CD4-positive, alpha-beta T cell (primary cell): Measurements from ENCODE around the gene CX3CL1. TPM values are rescaled to one million over a fixed set of nuclear protein-coding genes. Genes with fewer than 3 reads are reported as not detected.

Source experiments
- ATAC-seq: fragments of 200-7000 bp; cut with Tn5 transposase; one replicate; pipeline ENCODE4 v1.10.0; 2022; ENCODE audit warnings: mild to moderate bottlenecking; ENCODE audit not compliant: poor library complexity
- CTCF ChIA-PET: fragments of 350-600 bp; sonication (Branson Sonifier 250); formaldehyde crosslinking; loops from one replicate; lab custom pipeline; 2021; ENCODE audit warnings: antibody characterized with exemption, inconsistent platforms; lab: Charles Lee
- POLR2A ChIA-PET: fragments of 350-600 bp; sonication (Branson Sonifier 250); formaldehyde crosslinking; loops from one replicate; lab custom pipeline; 2021; ENCODE audit warnings: antibody characterized with exemption, inconsistent platforms; lab: Charles Lee
- DNase-seq, 14 experiments: peaks; one replicate each; pipeline ENCODE4 v3.0.0-alpha.2; 2013 to 2020; ENCODE audit warnings: mixed read lengths in 2 of 14
- H3K27ac ChIP-seq, 2 donors: one replicate each; pipeline versions ENCODE4 v1.5.1 to v1.7.0; 2013; ENCODE audit warnings: low read length in 2 of 2, low read depth in 1 of 2, mild to moderate bottlenecking in 1 of 2
- H3K27me3 ChIP-seq, 2 experiments: 1 replicate in 1 of 2; 2 replicates in 1 of 2; pipeline versions ENCODE4 v1.6.1 to v1.7.0; 2013; ENCODE audit warnings: low read length in 2 of 2, control low read depth in 1 of 2, mild to moderate bottlenecking in 1 of 2, moderate library complexity in 1 of 2; ENCODE audit not compliant: insufficient read depth in 2 of 2, control insufficient read depth in 1 of 2
- H3K36me3 ChIP-seq: one replicate; pipeline ENCODE4 v1.6.1; 2013; ENCODE audit warnings: low read length, control low read depth; ENCODE audit not compliant: insufficient read depth
- H3K4me1 ChIP-seq: one replicate; pipeline ENCODE4 v1.6.1; 2013; ENCODE audit warnings: low read length, control low read depth; ENCODE audit not compliant: insufficient read depth
- H3K4me3 ChIP-seq: one replicate; pipeline ENCODE4 v1.5.1; 2013; ENCODE audit warnings: mild to moderate bottlenecking, low read length, moderate library complexity
- H3K9me3 ChIP-seq, 2 experiments: 1 replicate in 1 of 2; 2 replicates in 1 of 2; pipeline versions ENCODE4 v1.6.1 to v1.7.0; 2013; ENCODE audit warnings: low read length in 2 of 2, mild to moderate bottlenecking in 2 of 2, control low read depth in 1 of 2, moderate library complexity in 1 of 2; ENCODE audit not compliant: control insufficient read depth in 1 of 2, insufficient read depth in 1 of 2
- H3K27ac Mint-ChIP-seq: one replicate; pipeline ENCODE4 v1.8.0; 2020; ENCODE audit warnings: mixed read lengths
- H3K27me3 Mint-ChIP-seq: one replicate; pipeline ENCODE4 v1.8.0; 2021; ENCODE audit warnings: mixed read lengths
- H3K36me3 Mint-ChIP-seq: one replicate; pipeline ENCODE4 v1.8.0; 2021; ENCODE audit warnings: low read depth, mixed read lengths
- H3K4me1 Mint-ChIP-seq: one replicate; pipeline ENCODE4 v1.8.0; 2021; ENCODE audit warnings: low read depth, mixed read lengths
- H3K4me3 Mint-ChIP-seq: one replicate; pipeline ENCODE4 v1.8.0; 2020; ENCODE audit warnings: mild to moderate bottlenecking, mixed read lengths
- H3K9me3 Mint-ChIP-seq: one replicate; pipeline ENCODE4 v1.8.0; 2020; ENCODE audit warnings: mixed read lengths
- intact Hi-C, 2 experiments: fragments of 100-400 bp; cut with DNase I in 1 of 2; cut with micrococcal nuclease in 1 of 2; formaldehyde crosslinking; loops; one replicate each; pipeline versions ENCODE4 v1.15.1 to v1.9.0; 2023 to 2025; cut with DNase I, micrococcal nuclease
- total RNA-seq, 174 experiments: library from RNA in 2 of 174; stranded (reverse) in 2 of 174; gene quantifications; one replicate each; pipeline ENCODE4 v1.2.3 and lab custom pipeline; 2021 to 2026
- TF ChIP-seq, protein P1 (sequence below): fragments of 200-600 bp; IDR thresholded peaks from one replicate; pipeline ENCODE4 v1.8.0; 2022; ENCODE audit warnings: antibody characterized with exemption, mild to moderate bottlenecking

CX3CL1 gene
- total RNA-seq, 2 experiments from 2014 or later: not detected

DNA sequence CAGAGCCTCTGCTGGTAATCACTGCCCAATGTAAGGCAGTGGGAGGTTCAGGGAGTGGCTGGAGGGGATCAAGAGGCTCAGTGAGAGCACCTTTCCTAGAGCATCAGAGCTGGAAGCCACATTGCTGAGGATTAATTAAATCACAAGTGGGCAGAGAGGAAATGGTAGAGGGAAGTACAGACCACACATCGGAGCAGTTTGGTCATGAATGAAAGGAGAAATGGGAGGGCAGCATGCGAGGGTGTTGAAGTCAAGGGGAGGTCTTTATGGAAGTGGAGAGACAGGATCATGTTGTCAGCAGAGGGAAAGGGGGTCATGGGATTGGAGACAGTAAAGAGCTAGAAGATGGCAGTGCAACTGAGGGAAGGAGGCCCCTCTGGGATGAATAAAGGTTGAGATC, 34.6 kb downstream of the CX3CL1 start:
- Mint-ChIP-seq H3K36me3 (no peaks in the 10 kb centered on the region), H3K4me3 (no peak overlapping the region), H3K9me3 (no peaks in the 10 kb centered on the region), H3K27me3 (no peaks in the 10 kb centered on the region), H3K27ac (no peak overlapping the region), H3K4me1 (no peaks in the 10 kb centered on the region)
- Histone ChIP-seq H3K27ac (no peak overlapping the region), H3K4me3 (no peak overlapping the region), H3K4me1 (no peaks in the 10 kb centered on the region), H3K36me3 (no peaks in the 10 kb centered on the region), H3K27me3 (no peaks in the 10 kb centered on the region), H3K9me3 (no peaks in the 10 kb centered on the region)
- TF ChIP-seq, protein P1, sequence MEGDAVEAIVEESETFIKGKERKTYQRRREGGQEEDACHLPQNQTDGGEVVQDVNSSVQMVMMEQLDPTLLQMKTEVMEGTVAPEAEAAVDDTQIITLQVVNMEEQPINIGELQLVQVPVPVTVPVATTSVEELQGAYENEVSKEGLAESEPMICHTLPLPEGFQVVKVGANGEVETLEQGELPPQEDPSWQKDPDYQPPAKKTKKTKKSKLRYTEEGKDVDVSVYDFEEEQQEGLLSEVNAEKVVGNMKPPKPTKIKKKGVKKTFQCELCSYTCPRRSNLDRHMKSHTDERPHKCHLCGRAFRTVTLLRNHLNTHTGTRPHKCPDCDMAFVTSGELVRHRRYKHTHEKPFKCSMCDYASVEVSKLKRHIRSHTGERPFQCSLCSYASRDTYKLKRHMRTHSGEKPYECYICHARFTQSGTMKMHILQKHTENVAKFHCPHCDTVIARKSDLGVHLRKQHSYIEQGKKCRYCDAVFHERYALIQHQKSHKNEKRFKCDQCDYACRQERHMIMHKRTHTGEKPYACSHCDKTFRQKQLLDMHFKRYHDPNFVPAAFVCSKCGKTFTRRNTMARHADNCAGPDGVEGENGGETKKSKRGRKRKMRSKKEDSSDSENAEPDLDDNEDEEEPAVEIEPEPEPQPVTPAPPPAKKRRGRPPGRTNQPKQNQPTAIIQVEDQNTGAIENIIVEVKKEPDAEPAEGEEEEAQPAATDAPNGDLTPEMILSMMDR: no peak
- intact Hi-C loops: no loop called here
- CTCF ChIA-PET: no interaction called here
- POLR2A ChIA-PET: no interaction called here
- ATAC-seq (no peak), DNase-seq (no peak)

DNA sequence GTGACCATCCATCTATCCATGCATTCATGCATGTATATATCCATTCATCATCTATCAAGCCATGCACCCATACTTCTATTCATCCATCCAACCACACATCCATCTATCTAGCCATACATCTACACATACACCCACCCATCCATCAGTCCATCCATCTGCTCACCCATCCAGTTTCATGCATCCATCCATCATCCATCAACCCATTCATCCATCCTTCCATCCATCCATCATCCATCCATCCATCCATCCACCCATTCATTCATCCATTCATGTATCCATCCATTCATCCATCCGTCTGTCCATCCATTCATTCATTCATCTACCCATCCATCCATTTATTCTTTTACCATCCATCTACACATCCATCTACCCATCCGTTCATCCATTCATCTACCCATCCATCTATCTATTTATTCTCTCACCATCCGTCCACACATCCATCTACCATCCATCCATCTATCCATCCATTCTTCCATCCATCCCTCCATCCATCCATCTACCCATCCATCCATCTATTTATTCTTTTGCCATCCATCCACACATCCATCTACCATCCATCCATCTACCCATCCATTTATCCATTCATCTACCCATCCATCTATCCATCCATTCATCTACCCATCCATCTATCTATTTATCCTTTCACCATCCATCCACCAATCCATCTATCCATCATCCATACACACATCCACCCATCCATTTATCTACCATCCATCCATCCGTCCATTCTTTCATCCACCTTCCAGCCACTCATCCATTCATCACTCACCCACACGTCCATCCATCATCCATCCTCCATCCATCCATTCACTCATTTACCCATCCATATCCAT, 35.4 kb downstream of the CX3CL1 start:
- Mint-ChIP-seq H3K9me3 (no peaks in the 10 kb centered on the region), H3K4me3 (no peak overlapping the region), H3K36me3 (no peaks in the 10 kb centered on the region), H3K4me1 (no peaks in the 10 kb centered on the region), H3K27ac (no peak overlapping the region), H3K27me3 (no peaks in the 10 kb centered on the region)
- intact Hi-C loops: no loop called here
- Histone ChIP-seq H3K9me3 (no peaks in the 10 kb centered on the region), H3K4me1 (no peaks in the 10 kb centered on the region), H3K36me3 (no peaks in the 10 kb centered on the region), H3K27ac (no peak overlapping the region), H3K27me3 (no peaks in the 10 kb centered on the region), H3K4me3 (no peak overlapping the region)
- CTCF ChIA-PET: interaction anchor here (0.7 kb wide), 1 partner anchor 11 kb away, joined by 3 read pairs; no protein-coding TSS in a partner anchor
- TF ChIP-seq, protein P1: no peak
- DNase-seq: no peak
- no peak for ATAC-seq
- POLR2A ChIA-PET: no interaction called here

DNA sequence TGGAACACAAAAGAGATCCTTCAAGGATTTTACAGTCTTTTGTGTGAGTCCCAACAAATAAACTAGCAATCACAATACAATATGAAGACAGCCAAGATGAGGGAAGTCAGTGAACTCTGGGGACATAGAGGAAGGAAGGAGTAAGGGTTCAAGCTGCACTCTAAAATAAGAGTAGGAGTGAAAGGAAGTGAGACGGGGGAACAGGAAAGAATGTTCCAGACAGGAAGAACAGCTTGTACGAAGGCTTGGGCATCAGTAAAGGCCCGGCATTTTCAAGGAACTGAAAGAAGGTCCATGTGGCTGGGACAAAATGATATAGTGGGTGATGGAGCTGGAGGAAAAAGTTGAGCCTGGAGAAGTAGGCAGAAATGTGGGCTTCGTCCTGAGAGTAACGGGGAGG, 36.8 kb downstream of the CX3CL1 start:
- POLR2A ChIA-PET: no interaction called here
- intact Hi-C loops: no loop called here
- H3K27ac ChIP-seq: no peak overlapping the region

More for the DNA sequence above, 36.8 kb downstream of the CX3CL1 start:
- no peak overlapping the region for H3K4me3 ChIP-seq
- TF ChIP-seq, protein P1: no peak
- CTCF ChIA-PET: interaction anchor here (0.6 kb wide), 1 partner anchor 116 kb away, joined by 3 read pairs; no protein-coding TSS in a partner anchor
- H3K9me3 ChIP-seq: no peaks in the 10 kb centered on the region
- Mint-ChIP-seq H3K36me3 (no peaks in the 10 kb centered on the region), H3K4me3 (no peak overlapping the region), H3K4me1 (no peaks in the 10 kb centered on the region), H3K27me3 (no peaks in the 10 kb centered on the region), H3K9me3 (no peaks in the 10 kb centered on the region), H3K27ac (no peak overlapping the region)
- no peaks in the 10 kb centered on the region for H3K27me3 ChIP-seq
- no peaks in the 10 kb centered on the region for H3K36me3 ChIP-seq
- ATAC-seq (no peak), DNase-seq (no peak)
- no peaks in the 10 kb centered on the region for H3K4me1 ChIP-seq
